Activated CD4-positive, alpha-beta T cell treated with anti-CD3 and anti-CD28 coated beads for 4 hours (primary cell): ENCODE measurements around the gene TBRG1.
"Not testable (repeated sequence)": the region's sequence is repeated elsewhere in the genome, so short reads cannot be mapped to it uniquely, and the experiment has no call there.

Experiments
- DNase-seq, 2 donors: peaks; one replicate each; pipeline ENCODE4 v3.0.0-alpha.2; 2020

Gene TBRG1, protein sequence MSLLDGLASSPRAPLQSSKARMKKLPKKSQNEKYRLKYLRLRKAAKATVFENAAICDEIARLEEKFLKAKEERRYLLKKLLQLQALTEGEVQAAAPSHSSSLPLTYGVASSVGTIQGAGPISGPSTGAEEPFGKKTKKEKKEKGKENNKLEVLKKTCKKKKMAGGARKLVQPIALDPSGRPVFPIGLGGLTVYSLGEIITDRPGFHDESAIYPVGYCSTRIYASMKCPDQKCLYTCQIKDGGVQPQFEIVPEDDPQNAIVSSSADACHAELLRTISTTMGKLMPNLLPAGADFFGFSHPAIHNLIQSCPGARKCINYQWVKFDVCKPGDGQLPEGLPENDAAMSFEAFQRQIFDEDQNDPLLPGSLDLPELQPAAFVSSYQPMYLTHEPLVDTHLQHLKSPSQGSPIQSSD

DNA sequence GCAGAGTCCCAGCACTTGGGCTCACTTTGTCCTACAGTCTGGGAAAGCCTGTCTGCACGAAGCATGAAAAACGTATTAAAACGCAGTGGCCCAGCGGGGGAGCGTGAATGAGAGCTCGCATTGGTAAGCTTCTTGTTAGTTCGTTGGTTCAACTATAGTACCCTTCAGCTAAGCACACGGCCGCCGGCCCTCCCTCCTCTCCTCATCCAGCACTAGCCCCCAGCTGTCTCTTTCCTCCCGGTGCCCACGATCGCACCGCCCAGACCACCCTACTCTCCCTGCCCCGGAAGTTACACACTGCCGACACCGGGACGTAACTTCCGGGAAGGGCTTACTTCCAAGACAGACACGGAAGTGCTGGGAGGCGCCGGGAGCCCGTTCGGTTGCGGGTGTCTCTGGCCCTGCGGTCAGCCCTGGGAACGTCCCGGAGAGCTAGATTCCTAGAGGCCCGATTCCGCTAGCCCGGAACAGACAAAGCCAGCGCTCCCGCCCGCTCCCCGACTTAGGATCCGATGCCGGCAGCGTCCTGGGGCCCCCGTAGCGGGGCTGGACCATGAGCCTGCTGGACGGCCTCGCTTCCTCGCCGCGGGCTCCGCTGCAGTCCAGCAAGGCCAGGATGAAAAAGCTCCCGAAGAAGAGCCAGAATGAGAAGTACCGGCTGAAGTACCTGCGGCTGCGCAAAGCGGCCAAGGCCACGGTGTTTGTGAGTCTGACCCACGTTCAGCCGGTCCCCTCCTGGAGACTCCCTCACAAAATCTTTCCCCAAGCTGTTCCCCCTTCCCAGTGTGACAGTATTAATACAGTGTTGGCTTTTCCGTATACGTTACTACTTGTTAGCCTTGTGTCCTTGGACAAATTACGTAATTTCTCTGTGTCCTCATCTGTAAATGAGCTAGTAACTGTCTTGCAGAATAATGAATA is at the start of gene TBRG1:
TSS of gene TBRG1 (plus strand) at position 334 of the 921 bp plus-strand sequence. CDS start at position 554, 220 bp downstream.
- peak; percentile 78 to 83 for DNase-seq

- DNase-seq: no peak
Measured at GRCh38 chr11:124577716-124578427, 44.8 kb upstream of the TBRG1 start.

GRCh38 chr11:124578761-124579160 is 43.9 kb upstream of the TBRG1 start:
- no peak for DNase-seq

GRCh38 chr11:124581817-124582216 is 40.8 kb upstream of the TBRG1 start:
- no peak for DNase-seq

DNA sequence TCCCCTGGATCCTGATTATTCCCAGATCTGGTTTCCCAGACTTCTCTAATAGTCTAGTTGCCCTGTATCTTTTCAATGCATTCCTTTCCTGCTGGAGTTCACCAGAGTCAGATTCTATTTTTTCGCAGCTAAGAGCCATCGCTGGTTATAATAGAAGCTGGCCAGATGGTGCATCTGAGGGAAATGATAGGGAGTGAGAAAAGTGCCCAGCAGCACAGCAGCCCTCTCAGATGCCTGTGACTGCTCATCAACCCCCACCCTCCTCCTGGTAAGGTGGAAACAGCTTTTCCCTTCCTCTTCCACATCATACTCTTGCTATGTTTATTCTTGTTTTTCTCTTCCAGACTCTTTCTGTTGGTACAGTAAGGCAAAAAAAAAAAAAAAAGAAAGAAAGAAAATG is 40.1 kb upstream of the TBRG1 start:
- DNase-seq: no peak

GRCh38 chr11:124583781-124584180 is 38.9 kb upstream of the TBRG1 start:
- DNase-seq: no peak

DNA sequence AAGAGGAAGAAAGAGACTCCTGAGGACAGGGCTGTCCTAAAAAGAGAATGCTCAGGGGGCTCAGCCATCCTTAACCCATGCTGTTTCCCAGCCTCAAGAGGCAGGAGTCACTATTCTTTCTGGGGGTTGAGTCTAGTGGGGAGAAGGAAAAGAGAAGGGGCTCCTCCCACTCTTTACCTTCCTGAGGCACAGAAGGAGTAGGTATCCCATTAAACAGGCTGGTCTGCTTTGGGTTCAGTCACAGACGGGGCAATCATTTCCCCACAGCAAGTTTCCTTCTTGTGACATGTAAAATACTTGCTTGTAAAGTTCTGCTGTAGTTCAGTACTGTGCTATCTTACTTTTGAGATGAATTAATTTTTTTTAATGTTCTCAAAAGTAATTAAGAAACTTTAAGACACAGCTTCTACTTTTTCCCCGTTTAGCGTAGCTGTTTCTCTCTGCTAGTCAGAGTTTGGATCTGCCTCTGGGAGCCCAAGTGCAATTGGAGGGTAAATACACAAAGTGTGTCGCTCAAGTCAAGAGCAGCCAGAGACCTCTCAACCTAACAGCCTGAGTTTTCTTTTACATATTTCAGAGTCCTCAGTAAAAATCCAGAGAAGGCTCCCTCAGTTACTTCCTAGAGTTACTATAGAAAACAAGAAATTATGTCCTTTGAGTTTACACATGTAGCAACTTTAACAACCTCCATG is 37.8 kb upstream of the TBRG1 start:
- DNase-seq: no peak

DNA sequence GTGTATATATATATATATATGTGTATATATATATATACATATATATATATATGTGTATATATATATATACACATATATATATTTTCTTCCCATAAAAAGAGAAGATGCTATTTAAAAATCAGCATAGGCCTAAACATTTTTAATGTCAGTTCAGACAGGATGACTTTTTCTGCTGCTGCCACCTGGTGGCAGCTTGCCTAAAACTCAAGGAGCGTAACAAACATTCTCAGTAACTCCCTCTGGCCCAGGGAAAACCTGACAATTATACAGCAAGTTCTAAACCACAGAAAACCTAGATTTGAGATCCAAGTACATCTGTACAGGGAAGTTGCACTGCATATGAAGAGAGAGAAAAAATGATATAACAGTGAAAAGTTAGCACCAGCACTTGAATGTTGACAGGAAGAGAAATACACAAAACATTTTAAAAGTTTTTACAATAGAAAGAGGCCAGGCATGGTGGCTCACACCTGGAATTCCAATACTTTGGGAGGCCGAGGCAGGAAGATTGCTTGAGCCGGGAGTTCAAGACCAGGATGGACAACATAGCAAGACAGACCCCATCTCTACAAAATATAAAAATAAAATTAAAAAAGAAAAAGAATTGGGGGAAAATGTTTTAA is 36.3 kb upstream of the TBRG1 start:
- DNase-seq: peak; percentile 12 to 32

GRCh38 chr11:124591430-124591829 is 31.2 kb upstream of the TBRG1 start:
- no peak for DNase-seq

DNA sequence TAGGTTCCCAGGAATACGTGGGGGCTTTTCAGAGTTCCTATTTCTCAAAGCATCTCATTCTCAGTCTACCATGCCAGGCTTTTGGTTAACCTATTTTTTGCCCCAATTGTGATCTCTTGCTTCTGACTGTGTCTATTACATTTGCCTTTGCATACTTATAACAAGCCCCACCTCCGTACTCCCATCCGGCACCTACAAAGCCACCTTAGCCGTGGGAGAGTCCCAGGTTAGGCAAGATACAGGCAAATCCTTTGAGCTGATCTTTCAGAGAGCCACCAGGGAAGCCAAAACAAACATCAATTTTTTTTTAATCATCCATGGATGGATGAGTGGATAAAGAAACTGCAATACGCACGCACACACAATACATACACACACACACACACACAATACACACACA is 30.0 kb upstream of the TBRG1 start:
- no peak for DNase-seq

- DNase-seq: no peak
Measured at GRCh38 chr11:124595302-124595701, 27.4 kb upstream of the TBRG1 start.

DNA sequence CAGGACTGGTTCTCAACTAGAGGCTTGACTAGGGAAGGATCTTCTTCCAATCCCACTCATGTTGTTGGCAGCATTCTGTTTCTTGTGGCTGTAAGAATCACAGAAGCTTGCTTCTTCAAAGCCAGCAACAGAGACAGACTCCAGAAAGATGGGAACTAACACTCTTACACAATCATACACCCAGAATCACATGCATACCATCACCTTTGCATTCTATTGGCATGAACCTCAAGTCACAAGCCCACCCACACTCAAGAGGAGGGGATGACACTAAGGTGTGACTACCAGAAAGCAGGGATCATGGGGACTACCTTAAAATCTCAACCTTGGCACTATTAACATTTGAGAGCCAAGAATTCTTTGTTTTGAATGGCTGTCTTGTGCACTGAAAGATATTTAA is 25.0 kb upstream of the TBRG1 start:
- no peak for DNase-seq

DNA sequence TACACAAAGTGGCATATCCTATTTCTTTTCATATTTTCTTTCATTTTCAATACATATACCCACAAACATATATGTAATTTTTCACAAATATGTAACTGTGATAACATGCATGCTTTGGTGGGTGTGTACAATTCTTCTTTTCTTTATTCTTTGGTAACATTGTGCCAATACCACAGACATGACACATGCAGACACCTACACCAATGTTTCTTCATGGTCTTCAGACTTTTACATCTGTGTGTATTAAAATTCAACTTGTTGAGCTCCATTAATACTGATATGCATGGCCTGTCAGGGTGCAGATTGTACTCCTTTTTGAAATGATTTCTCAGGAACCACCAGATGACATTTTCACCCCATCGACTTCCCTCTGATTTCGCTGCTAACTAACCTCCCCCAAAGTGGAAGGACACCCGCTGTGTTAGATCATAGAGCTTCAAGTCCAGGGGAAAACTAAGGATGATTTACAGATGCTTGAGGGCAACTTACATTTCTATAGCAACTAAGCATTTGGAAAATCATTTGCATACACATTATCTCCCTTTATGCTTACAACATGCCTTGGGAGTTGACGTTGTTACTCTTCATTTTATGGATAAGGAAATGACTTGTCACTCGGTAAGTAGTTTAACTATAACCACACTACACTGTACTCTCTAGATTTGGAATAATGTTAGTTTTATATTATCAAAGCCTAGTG is 21.9 kb upstream of the TBRG1 start:
- no peak for DNase-seq

DNA sequence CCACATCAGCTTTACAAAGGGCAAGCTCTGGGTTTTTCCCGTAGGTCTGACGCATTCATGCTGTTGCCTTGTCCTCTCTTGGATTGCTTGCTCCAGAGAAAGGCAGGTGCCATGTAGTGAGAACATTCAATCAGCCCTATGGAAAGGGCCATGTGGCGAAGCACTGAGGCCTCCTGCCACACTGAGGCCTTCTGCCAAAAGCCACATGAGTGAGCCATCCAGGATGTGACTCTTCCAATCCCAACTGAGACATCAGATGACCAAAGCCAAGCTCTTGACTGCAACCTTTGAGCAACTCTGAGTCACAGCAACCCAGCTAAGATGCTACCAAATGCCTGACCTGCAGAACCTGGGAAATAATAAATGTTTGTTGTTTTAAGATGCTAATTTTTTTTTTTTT is 20.5 kb upstream of the TBRG1 start:
- DNase-seq: no peak

GRCh38 chr11:124602723-124603122 is 19.9 kb upstream of the TBRG1 start:
- DNase-seq: not testable (repeated sequence)

GRCh38 chr11:124605719-124606118 is 16.9 kb upstream of the TBRG1 start:
- DNase-seq: no peak

- DNase-seq: no peak
Measured at GRCh38 chr11:124608147-124608546, 14.5 kb upstream of the TBRG1 start.

DNA sequence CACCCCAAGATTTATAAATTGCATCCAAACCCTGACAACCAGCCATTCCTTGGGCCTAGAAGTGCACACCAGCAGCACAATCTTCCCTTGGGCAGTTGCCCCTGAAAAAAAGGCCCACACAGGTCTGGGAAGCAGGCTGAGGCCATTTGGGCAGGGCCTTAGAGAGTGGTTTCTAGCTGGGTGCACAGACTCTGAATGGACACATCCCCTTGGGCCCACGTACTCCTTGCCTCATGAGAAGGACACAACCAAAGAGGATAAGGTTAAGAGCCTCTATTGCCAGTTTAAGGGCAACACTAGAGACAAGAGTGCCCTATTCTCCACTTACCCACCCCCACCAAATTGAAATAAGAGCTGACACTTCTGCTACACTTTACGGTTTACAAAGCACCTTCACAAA is 12.4 kb upstream of the TBRG1 start:
- no peak for DNase-seq

DNA sequence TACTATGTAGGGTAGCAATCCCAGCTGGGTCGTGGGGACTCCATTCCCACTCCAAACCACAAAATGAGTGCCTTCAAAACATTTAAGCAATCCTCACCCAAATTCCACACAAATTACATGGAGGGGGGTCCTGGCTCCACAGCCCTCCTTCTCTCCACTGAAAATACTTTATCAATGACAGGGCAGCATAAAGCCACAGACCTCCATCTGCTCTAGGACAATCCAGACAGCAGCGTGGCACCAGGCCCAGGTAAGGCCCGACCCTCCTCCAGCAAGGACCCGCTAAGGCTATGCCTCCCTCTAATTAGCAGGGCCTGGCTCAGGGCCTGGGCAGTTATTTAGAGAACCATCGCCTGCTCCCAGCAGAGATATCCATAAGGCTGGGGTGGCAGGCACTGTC is 11.6 kb upstream of the TBRG1 start, which contains the start of gene PANX3:
TSS of gene PANX3 (plus strand) at position 365 of the 400 bp plus-strand sequence. CDS start 129 bp downstream, outside the sequence.
- no peak for DNase-seq

GRCh38 chr11:124612045-124612444 is 10.6 kb upstream of the TBRG1 start:
- DNase-seq: no peak

- no peak for DNase-seq
Measured at GRCh38 chr11:124612567-124613246, 10.0 kb upstream of the TBRG1 start.
